ENCODE data around the gene ME1.
"Not testable (repeated sequence)": the region's sequence is repeated elsewhere in the genome, so short reads cannot be mapped to it uniquely, and the experiment has no call there.

Gene ME1

DNA sequence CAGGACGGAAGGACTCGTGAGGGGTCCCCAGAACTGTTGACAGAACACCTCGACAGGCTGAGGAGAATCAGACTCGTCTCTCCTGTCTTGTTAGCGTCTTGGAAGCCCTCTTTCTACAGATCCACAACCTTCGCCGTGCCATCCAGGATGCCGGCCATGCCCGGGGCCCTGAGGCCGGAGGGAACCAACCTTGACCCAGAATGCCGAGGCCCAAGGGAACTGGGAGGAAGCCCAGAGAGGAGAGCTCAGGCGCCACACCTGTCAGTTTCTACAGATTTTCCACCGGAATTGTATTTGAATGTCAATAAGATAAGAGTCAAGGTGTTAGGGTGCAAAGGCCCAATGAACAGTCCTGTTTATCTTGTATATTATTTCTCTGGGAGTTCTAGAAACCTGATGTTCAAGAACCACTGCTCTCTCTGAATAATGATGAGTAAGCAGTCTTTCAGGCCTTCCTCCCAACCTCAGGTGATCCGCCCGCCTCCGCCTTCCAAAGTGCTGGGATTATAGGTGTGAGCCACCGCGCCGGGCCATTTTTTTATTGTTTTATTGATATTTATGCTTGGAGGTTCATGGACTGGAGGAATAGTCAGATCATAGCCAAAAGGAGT lies 799 bp upstream of the ME1 start:
- no peak for FAIRE-seq

DNA sequence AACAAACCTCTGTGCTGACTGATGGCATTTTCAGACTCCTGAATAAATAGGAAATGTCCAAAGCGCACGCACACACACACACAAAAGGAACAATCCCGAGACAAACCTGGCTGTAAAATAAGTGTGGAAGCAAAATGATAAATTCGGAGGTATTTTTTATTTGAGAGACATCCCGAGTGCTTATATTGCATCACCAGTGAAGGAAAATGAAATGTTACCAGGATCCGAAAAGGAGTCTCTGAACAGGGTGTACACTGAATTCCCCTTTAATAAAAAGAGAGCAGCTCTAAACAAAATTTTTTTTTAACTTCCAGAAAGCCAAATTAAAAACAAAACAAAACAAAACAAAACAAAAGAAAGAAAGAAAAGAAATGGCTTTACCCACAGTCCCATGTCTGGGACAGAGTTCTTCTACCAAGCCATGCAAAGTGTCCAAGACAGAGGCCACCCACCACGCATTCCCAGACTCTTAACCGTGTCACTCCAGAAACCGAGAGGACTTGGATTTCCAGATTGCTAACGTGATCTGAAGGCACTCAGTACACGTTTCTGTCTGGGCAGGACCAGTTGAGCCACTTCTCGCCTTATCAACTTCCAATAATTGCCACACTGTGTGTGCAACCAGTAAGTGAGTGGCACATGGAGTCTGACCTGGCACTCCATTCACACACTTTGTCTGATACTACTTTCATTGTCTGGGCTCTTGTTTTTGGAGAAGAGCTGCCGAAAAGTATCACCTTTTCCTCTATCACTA lies 817 bp downstream of the ME1 start:
- no peak for FAIRE-seq

DNA sequence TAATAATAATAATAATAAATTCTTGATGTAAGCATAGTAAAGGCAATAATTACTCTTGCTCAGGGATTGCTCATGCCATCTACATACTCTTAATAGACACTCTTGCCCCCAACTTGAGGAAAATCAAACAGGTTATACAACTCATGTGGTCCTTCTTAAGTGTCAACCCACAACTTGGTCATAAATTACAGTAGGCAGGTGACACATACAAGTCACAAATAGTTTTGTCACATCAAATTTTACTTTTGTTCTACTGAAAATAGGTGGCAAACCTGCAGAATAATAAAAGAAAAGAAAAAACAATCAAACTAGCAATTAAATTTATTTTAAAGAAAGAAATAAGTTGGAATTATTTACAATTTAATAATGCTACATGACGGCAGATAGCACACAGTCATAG lies 1.6 kb downstream of the ME1 start:
- FAIRE-seq, result no peak

DNA sequence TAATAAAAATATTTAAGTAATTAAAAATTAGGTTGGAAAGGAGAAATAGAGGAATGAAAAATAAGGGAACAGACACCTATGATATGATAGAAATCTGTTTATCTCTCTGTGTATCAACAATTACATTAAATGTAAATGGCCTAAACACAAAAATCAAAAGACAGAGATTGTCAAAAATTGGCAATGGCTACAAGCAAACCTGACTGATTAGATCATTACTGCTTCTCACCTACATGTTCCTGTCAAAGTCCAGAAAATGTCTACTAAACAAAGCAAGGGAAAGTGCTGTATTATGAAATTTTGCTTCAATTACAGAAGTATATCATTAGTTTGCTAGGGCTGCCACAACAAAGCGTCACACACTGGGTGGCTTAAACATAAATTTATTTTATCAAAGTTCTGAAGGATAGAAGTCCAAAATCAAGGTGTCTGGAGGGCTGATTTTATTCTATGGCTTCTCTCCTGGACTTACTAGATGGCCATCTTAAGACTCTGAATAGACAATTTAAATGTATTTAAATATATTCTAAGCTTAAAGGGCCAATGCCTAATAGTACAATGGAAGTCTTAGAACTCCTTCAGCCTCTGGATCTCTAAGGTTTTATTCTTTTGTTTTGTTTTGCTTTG lies 6.3 kb downstream of the ME1 start:
- FAIRE-seq, result no peak

DNA sequence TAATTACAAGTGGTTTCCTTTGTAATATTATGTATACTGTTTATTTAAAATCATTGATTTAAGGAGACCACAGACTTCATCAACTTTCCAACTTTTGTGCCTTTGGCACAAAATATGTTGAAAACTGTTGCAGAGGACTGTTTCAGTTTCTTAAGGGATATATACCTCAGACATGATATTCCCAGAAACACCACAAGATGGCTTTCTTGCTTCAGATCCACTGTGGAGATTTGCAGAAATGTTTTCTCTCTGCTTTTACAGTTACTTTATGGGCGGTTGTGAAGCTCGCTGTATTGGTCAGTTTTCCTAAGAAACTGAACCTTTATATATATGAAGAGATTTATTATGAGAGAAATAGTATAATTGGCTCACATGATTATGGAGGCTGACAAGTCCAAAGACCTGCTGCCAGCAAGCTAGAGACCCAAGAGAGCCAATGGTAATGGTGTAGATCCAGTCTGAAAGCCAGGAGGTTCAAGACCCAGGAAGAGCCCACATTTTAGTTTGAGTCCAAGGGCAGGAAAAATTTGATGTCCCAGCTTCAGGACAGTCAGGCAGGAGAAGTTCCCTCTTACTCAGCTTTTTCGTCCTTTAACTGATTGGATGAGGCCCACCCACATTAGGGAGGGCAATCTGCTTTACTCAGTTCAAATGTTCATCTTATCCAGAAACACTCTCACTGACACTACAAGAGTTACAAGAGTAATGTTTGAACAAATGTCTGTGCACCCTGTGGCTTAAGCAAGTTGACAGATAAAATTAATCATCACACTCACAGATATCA lies 12.8 kb downstream of the ME1 start:
- FAIRE-seq, result no peak

DNA sequence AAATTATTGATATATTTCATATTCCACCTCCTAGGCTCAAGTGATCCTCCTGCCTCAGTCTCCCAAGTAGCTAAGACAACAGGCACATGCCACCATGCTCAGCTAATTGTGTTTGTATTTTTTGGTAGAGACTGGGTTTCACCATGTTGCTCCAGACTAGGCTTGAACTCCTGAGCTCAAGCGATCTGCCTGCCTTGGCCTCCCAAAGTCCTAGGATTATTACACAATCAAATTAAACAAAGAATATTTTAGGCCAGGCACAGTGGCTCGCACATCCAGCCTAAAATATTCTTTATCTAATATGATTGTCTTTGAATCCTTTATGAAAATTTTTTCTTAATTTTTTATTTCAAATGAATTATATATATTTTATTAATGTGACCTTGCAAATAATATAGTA lies 17.8 kb downstream of the ME1 start:
- no peak for FAIRE-seq

DNA sequence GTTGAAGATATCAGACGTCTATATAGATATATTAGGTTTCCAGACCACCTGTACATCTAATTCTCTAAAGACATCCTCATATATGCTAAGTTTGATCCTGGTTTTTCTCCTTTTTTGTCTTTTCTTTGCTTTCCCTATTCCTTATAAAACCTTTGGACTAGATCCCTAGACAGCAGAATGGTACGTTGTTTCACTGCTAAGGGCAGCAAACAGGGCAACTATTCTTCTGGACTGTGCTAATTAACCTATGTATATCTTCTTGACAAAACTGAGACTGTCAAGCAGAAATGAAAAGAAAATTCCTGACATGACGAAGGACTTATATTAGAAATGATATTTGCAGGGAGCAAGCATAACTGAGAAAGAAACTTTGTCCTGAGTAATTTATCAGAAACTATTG lies 19.1 kb downstream of the ME1 start:
- FAIRE-seq, result no peak

DNA sequence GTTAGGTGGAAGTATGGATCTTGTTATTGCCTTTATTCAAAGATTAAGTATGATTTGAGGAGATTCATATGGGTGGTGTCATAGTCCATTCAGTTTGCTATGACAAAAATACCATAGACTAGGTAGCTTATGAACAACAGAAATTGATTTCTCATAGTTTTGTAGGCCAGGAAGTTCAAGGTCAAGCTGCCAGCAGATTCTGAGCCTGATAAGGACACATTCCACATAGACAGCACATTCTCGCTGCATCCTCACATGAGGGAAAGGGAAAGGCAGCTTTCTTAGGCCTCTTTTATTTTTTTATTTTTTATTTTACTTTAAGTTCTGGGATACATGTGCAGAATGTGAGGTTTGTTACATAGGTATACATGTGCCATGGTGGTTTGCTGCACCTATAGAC lies 27.7 kb downstream of the ME1 start:
- no peak for FAIRE-seq

DNA sequence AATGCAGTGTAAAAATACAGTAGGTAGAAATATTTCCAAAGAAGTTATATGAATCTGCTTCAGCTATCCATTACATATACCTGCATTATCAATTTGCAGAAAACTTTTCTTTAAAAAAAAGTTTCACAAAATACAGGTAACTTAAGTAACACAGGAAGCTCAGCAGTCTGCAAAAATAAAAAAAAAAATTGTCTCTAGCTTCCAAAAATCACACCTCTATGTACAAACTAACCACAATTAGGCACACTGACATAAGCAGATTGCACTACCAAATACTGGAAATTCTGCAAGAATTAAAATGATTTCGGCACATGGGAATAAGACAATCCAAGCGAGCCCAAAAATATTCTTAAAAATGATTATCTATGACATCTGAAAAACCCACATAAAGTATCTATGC lies 41.2 kb downstream of the ME1 start:
- no peak for FAIRE-seq

DNA sequence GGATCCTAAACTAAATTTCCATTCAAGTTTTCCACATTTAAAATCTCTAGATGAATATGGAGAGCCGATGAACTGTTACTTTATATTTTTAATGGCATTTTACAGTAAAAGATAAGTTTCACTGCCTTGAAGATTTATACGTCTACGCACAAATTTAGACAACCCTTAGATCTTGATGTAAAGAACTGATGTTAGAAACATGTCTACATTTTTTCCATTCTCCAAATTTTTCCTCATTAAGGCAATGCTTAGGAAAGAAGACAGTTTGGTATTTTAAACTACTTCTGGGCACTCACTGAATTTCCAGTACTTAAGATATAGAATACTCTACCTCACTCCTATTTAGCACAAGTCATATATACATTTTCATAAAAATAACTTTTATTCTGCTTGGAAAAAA lies 45.4 kb downstream of the ME1 start:
- FAIRE-seq, result no peak

DNA sequence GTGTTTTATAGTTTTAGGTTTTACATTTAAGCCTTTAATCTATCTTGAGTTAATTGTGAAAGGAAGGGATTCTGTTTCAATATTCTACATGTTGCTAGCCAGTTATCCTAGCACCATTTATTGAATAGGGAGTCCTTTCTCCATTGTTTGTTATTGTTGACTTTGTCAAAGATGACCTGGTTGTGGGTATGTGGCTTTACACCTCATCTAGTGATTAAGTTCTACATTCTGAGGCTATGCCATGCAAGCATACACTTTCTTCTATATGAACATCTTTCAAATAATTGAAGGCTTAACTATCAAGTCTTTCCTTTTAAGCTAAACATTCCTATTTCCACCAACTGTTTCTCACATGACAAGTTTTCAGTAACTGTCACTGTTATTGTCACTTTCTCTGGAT lies 46.1 kb downstream of the ME1 start:
- no peak for FAIRE-seq

DNA sequence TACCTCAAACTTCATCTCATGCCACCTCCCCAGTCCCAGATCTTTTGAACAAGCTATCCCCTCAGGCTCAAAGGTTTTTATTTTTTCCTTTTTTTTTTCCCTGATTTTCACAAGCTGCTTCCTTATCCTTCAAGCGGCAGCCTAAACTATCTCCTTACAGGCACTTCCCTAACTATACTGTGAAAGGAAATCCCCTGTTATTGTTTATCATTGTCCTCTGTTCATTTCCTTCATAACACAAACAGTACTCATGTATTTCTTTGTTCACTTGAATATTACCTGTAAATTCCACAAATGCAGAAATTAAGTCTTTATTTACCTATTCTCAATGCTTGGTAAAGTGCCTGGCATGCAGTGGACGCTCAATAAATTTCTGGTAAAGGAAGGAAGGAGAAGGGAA lies 48.9 kb downstream of the ME1 start:
- FAIRE-seq, result no peak

DNA sequence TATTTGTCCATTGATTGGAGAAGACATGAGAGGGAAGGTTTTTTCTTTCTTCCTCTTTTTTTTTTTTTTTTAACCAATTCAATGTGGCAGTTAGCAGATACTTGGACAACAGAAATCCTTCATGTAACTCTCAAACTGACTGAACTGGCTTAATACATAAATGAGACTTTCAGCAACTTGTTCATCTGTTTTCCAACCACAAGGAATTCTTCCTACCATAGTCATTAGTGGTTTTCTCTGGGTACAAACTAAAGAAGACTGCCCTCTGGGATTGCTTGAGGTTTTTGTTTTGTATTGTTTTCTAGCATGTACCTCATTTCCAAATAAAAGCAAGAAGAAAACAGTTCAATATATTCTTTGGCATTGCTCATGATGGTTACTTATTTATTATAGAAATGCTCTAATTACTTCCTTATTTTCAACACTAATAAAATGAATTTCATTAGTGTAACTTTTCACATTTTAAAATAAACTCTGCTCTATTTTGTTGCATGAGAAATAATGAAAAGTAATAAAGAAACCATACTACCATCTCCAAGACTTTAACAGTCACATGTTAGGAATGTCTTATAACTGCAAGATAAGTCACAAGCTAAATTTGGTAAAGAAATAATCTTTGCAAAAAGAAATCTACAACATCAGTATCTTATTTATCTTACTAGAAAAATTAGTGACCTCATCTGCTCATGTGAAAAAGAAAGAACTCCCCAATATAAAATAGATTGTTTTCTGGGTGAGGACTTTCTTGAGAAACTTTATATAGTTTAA lies 52.0 kb downstream of the ME1 start:
- no peak for FAIRE-seq

DNA sequence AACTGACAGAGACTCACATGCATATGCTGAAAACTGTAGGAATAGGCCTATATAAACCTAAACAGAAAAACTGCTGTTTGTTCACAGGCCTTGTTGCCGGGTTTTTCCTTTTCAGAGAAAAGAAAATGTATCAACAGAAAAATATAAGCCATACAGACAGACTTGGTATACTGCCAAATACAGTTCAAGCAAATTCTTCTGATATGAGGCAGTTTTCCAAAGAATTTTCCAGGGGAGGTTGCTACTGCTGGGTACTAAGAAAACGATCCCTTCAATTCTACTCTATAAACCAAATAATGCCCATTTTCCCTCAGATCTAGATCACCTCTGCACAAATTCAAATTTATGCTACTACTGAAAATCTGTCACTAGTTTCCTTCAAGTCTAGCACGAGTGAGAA lies 59.4 kb downstream of the ME1 start:
- no peak for FAIRE-seq

DNA sequence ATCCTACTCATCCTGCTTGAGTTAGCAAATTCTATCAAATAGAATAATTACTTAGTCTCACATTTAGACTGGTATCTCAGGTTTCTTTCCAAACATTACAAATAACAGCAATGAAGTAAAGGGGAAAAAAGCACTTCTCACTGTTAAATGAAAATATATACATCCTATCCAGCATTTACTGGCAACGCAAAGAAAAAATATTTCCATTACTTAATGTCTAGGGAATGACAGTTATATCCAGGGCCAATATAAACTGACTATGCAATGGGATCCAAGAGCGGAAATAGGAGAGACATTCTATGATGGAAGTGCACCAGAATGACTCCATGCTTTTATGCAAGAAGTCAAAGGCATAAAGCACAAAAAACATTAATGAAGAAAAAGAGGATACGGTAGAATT lies 60.3 kb downstream of the ME1 start:
- no peak for FAIRE-seq

DNA sequence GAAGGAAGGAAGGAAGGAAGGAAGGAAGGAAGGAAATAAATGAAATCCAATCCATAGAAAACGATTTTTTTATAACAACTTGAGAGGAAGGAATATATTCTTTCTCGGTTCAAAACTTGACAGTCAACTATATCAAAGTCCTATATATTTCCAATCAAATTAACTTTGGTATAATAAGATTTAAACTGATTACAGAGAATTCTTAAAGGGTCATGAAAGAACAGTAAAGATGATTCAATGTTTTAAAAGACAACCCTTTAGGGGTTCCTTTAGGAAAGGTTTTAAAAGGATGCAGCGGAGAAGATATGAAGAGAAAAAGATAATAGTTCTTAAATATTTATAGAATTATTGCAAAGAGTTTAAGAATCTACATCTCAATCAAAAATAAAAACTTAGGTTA lies 61.2 kb downstream of the ME1 start:
- FAIRE-seq, result no peak

DNA sequence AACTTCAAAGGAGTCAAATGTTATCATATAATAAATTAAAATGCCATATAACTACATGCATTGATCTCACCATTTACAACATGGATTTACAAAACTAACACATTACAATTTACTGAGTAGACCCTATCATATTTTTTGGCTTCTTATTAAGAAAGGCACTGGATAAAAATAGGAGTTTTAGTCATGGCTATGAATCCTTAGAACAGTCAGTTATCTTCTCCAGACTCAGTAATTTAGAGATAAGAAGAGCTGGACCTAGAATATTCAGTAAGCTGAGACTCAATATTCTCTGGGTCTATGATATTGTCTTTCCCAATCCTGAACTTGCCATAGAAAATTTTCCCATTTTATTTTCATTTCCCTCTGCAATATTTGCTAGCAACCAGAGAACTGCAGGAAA lies 62.3 kb downstream of the ME1 start:
- no peak for FAIRE-seq

DNA sequence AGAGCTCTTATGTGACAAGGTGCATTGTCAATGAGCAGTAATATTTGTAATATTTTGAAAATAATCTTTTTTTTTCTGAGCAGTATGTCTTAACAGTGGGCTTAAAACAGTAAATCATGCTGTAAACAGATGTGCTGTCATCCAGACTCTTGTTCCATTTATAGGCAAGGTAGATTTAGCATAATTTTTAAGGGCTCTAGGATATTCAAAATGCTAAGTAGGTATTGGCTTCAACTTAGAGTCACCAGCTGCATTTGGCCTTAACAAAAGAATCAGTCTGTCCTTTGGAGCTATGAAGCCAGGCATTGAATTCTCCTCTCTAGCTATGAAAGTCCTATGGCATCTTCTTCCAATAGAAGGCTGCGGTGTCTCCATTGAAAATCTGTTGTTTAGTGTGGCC lies 63.7 kb downstream of the ME1 start:
- no peak for FAIRE-seq

DNA sequence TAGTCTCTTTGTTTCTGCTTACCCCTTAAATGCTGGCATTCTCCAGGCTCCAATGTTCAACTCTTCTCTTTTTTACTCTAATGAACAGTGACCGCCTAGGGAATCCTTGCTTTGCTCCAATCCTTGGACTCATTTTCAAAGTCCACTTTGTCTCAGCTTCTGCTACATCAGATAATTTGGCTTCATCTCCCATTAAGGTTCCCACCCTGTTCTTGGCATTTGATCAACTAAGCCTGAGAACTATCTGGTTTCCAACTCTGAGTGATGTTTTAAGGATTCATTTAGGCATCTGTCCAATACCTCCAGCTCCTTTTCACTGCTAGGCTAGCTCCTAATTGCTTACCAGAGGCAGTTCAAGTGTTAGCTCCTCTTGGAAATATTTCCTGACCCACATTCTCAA lies 64.9 kb downstream of the ME1 start:
- FAIRE-seq, result no peak

DNA sequence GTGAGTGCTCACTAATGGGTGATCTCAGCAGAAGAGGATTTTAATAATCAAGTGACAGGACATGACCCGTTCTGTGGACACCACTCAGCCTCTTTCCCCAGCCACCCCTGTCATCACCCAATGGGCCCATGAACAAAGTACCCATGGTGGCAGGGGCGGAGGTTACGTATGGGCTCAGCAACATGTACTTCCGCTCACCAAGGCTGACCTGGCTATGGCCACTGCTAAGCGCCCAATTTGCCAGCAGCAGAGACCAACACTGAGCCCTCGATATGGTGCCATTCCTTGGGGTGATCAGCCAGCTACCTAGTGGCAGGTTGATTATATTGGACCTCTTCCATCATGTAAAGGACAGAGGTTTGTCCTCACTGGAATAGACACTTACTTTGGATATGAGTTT lies 68.5 kb downstream of the ME1 start:
- FAIRE-seq, result not testable (repeated sequence)

DNA sequence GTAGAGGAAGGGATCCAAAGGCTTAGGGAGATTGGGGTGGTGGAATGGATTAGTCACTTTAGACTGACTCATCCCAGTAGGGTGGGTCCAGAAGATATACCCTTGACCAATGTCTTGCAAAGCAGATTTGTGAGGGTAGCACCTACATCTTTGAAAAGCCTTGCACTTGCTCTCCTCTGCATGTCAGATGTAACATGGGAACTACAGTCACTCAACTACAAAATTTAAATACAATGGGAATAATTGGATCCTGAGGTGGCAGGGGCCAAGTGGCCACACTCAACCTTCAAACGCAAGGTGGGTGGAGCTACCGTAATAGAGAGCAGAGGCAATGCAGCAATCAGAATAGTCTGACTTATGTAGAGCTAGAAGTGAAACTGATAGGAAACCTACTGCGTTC lies 71.2 kb downstream of the ME1 start:
- no peak for FAIRE-seq

DNA sequence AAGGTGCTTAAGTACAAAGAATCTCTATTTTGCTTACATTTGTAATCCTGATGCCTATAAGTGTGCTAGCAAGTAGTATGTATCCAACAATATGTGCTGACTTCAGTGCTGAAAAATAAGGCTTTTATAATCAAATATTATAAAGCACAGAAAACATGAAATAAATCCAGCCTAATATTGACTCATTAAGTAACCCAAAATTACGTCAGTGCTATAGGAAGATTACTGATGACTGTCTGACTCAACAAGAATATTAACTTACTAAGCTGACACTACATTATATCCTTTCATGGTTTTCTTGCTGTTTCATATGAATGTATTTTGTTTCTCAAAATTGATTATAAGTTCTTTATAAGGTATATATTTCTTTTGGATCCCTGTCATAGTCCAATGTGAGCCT lies 76.1 kb downstream of the ME1 start:
- no peak for FAIRE-seq
